ENCODE results near the gene FBXL12.

FBXL12 gene, protein sequence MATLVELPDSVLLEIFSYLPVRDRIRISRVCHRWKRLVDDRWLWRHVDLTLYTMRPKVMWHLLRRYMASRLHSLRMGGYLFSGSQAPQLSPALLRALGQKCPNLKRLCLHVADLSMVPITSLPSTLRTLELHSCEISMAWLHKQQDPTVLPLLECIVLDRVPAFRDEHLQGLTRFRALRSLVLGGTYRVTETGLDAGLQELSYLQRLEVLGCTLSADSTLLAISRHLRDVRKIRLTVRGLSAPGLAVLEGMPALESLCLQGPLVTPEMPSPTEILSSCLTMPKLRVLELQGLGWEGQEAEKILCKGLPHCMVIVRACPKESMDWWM

DNA sequence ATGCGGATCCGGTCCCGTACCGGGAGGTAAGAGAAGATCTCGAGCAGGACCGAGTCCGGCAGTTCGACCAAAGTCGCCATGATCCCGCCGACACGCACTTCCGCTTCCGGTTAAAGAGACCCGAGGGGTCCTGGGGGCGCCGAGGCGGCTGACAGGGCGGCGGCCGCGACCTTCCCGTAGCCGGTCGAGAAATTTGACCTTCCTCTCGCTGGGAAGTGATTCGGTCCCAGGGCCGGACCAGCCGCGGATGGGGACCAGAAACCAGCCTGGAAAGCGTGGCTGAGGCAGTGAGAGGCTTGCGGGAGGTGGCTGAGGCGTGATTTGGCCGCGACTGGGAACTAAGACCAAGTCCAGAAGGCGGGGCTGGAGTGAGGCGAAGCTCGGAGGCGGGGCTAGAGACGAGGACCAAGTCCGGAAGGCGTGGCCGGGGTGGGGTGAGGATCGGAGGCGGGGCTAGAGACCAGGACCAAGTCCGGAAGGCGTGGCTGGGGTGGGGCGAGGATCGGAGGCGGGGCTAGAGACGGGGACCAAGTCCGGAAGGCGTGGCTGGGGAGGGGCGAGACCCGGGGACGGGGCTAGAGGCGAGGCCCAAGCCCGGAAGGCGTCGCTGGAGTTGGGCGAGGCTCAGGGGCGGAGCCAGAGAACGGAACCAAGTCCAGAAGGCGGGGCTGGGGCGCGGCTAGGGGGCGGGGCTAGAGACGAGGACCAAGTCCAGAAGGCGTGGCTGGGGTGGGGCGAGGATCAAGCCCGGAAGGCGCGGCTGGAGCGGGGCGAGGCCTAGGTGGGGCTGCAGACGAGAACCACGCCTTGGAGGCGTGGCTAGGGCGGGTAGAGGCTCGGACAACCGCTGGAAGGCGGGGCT, at the start of gene FBXL12:
Gene FBXL12 (minus strand): TSS at position 346 of the 862 bp plus-strand sequence. CDS start 266 bp downstream, at position 80.
- peaks cover 21 to 37% (median 30%) of the 10 kb centered on the region in 10 experiments for H3K4me1 ChIP-seq
- peak within 1 kb of the TSS; percentile 81 to 98 (median 91) for H3K27ac ChIP-seq
- peak within 1 kb of the TSS; percentile 81 to 100 (median 94) for H3K4me3 ChIP-seq
- peaks cover 22 to 49% (median 38%) of the 10 kb centered on the region in 11 experiments for H3K36me3 ChIP-seq
- peaks cover 0 to 27% (median 7%) of the 10 kb centered on the region in 11 experiments; a peak in 9 of 22 replicates for H4K20me1 ChIP-seq
- peak within 1 kb of the TSS; percentile 88 to 99 (median 95) for H3K9ac ChIP-seq
- no peak for TF ChIP-seq Cebpa-rat (IDR thresholded peaks at IDR 0.05)
- H3K27me3 ChIP-seq, result no peaks in the 10 kb centered on the region
- H3K9me3 ChIP-seq (replicated peaks in 1 of 11), result peaks cover 13 to 34% (median 32%) of the 10 kb centered on the region in 11 experiments
- peak within 1 kb of the TSS; percentile 84 to 99 (median 94) for H3K4me2 ChIP-seq

DNA sequence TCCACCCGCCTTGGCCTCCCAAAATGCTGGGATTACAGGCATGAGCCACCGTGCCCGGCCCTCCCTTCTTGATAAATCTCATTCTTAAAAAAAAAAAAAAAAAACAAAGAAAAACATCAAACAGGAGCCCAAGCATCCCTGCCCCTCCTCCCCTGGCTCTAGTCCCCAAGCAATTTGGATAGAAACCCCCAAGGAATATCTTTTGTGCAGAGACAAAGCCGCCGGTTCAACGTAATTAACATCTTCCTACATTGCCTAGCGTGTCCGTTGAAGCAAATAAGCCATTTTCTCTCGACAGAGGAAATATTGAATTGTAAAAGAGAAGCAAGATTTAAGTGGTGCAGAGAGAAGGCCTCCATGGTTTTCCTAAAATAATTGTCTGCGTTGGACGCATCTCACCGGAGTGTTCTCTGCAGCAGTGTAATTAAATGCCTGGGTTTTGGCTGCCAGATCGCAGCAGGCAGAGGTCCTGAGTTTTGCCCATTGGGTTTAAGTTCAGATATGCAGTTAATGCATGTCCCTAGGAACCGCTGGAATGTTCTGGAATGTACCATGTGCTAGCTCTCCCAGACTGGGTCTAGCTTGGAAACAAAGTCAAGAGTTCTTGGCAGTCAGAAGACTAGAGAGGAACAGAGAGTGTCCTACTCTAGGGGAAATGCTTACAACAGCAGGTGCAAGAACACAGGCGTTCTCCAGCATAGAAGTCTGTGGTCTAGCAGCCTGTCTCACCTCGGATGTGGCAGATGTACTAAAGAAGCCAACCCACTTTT, 47.0 kb upstream of the FBXL12 start:
- no peak overlapping the region for H3K27ac ChIP-seq
- H3K9me3 ChIP-seq (replicated peaks in 1 of 11), result no peaks in the 10 kb centered on the region
- peaks cover 0 to 17% (median 11%) of the 10 kb centered on the region in 10 experiments; a peak in 14 of 20 replicates for H3K4me1 ChIP-seq
- no peak for TF ChIP-seq Cebpa-rat (IDR thresholded peaks at IDR 0.05)
- H3K4me3 ChIP-seq, result no peak overlapping the region
- H3K27me3 ChIP-seq, result no peaks in the 10 kb centered on the region
- H3K4me2 ChIP-seq, result peak overlapping the region in 4 of 11 experiments; percentile 5 to 19 (median 14); a peak in 3 of 22 replicates
- H3K9ac ChIP-seq, result no peak overlapping the region
- H3K36me3 ChIP-seq, result no peaks in the 10 kb centered on the region
- no peaks in the 10 kb centered on the region for H4K20me1 ChIP-seq

DNA sequence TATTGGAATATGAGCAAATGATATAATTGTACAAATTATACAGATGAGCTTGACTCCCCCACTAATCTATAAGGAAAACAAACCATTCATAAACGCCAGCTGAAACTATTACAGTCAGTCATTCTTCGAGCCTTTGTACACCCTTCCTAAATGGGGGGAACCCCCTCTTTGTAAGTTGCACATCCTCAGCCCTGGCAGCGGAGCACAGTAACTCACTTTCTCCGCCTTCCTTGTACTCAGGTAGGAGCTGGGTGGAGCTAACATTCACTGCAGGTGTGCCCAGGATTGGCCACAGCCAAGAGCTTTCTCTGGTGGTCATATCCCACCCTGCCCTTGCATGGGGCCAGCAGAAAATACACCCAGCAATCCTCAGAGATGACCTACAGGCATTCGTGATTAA, 44.9 kb upstream of the FBXL12 start:
- H3K27me3 ChIP-seq, result no peaks in the 10 kb centered on the region
- H3K4me2 ChIP-seq, result no peak overlapping the region
- H3K9ac ChIP-seq, result no peak overlapping the region
- no peaks in the 10 kb centered on the region for H3K9me3 ChIP-seq (replicated peaks in 1 of 11)
- no peaks in the 10 kb centered on the region for H3K36me3 ChIP-seq
- H3K4me1 ChIP-seq, result peaks cover 1 to 17% (median 10%) of the 10 kb centered on the region in 10 experiments; a peak in 19 of 20 replicates
- no peak overlapping the region for H3K4me3 ChIP-seq
- no peaks in the 10 kb centered on the region for H4K20me1 ChIP-seq
- no peak for TF ChIP-seq Cebpa-rat (IDR thresholded peaks at IDR 0.05)
- no peak overlapping the region for H3K27ac ChIP-seq

DNA sequence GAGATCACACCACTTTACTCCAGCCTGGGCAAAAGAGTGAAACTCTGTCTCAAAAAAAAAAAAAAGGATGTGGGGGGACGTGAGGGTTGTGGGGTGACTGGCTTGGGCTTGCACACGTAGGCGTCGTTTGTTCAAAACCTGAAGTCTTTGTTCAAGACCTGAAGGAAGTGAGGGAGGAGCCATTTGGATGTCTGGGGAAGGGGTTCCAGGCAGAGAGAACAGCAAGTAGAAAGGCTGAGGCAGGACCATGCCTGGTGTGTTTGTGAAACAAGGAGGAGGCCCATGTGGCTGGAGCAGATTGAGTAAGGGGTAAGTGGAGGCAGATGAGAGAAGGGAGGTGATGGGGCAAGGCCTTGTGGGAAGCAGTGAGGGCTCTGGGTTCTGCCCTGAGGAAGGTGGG, 44.1 kb upstream of the FBXL12 start:
- H3K4me3 ChIP-seq, result no peak overlapping the region

DNA sequence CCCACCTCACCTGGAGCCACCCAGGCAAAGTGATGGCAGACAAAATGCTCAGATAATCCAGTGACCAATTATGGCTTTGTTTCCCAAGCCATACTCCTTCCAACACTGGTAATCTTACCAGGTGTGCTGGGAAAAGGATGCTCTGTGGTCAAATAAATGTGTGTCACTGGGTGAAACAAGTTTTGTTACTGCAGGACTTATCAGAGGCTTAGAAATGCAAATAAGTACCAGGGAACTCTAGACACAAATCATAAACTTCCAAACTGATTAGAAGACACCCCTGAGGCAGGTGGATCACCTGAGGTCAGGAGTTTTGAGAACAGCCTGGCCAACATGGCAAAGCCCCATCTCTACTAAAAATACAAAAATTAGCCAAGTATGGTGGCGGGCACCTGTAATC, 42.6 kb upstream of the FBXL12 start:
- Histone ChIP-seq H3K36me3 (peaks cover 0 to 7% (median 0%) of the 10 kb centered on the region in 11 experiments; a peak in 1 of 22 replicates), H3K4me2 (no peak overlapping the region), H3K4me3 (no peak overlapping the region), H3K9ac (no peak overlapping the region), H3K27me3 (no peaks in the 10 kb centered on the region), H3K4me1 (peaks cover 15 to 24% (median 20%) of the 10 kb centered on the region in 10 experiments), H4K20me1 (no peaks in the 10 kb centered on the region), H3K27ac (no peak overlapping the region), H3K9me3 (replicated peaks in 1 of 11) (no peaks in the 10 kb centered on the region)
- TF ChIP-seq Cebpa-rat (IDR thresholded peaks at IDR 0.05), result no peak

More for the DNA sequence above, 44.1 kb upstream of the FBXL12 start:
- Histone ChIP-seq H3K27me3 (no peaks in the 10 kb centered on the region), H3K27ac (no peak overlapping the region), H3K4me1 (peaks cover 9 to 25% (median 18%) of the 10 kb centered on the region in 10 experiments), H3K4me2 (no peak overlapping the region), H3K36me3 (no peaks in the 10 kb centered on the region), H3K9ac (no peak overlapping the region), H3K9me3 (replicated peaks in 1 of 11) (no peaks in the 10 kb centered on the region), H4K20me1 (no peaks in the 10 kb centered on the region)
- no peak for TF ChIP-seq Cebpa-rat (IDR thresholded peaks at IDR 0.05)

DNA sequence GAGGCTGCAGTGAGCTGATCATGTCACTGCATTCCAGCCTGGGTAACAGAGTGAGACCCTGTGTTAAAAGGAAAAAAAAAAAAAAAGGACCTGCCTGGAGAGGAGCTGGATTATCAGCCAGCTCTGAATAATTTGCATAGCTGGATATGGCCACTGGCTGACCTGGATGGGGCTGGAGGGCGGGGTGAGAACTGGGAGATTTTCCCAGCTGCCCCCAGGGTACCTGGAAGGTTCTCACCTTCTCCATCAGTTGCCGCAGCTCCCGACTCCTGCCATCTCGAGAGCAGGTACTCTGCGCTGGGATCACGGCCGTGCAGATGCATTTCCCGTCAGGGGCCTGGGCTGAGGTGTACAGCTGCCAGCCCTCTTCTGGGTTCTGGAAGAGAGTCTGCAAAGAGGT, 41.5 kb upstream of the FBXL12 start:
- Histone ChIP-seq H3K27me3 (no peaks in the 10 kb centered on the region), H4K20me1 (no peaks in the 10 kb centered on the region), H3K9ac (no peak overlapping the region), H3K4me3 (no peak overlapping the region), H3K4me1 (peaks cover 11 to 18% (median 14%) of the 10 kb centered on the region in 10 experiments; a peak in 19 of 20 replicates), H3K27ac (no peak overlapping the region), H3K4me2 (no peak overlapping the region), H3K36me3 (peaks cover 0 to 9% (median 0%) of the 10 kb centered on the region in 11 experiments; a peak in 1 of 22 replicates), H3K9me3 (replicated peaks in 1 of 11) (no peaks in the 10 kb centered on the region)
- no peak for TF ChIP-seq Cebpa-rat (IDR thresholded peaks at IDR 0.05)

DNA sequence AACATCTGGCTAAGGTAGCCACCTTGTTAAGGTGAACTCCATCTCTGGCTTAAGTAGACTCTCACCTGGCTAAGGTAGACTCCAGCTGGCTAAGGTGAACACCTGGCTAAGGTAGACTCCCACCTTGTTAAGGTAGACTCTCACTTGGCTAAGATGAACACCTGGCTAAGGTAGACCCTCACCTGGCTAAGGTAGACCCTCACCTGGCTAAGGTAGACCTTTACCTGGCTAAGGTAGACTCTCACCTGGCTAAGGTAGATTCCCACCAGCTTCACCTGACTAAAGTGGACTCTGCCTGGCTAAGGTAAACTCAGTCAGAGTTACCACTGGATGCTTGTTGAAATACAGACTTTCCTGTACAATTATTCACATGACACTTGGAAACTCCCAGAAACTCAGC, 39.9 kb upstream of the FBXL12 start:
- no peak for TF ChIP-seq Cebpa-rat (IDR thresholded peaks at IDR 0.05)
- no peak overlapping the region for H3K9ac ChIP-seq
- no peaks in the 10 kb centered on the region; a peak in 1 of 22 replicates for H4K20me1 ChIP-seq
- peak overlapping the region in 8 of 11 experiments; percentile 10 to 64 (median 45); a peak in 12 of 22 replicates for H3K4me2 ChIP-seq
- peaks cover 11 to 18% (median 14%) of the 10 kb centered on the region in 10 experiments; a peak in 19 of 20 replicates for H3K4me1 ChIP-seq
- no peak overlapping the region for H3K4me3 ChIP-seq
- no peaks in the 10 kb centered on the region for H3K9me3 ChIP-seq (replicated peaks in 1 of 11)
- peak overlapping the region in 2 of 11 experiments; percentile 38 to 47; a peak in 1 of 22 replicates for H3K27ac ChIP-seq
- peaks cover 0 to 15% (median 6%) of the 10 kb centered on the region in 11 experiments; a peak in 6 of 22 replicates for H3K36me3 ChIP-seq
- H3K27me3 ChIP-seq, result no peaks in the 10 kb centered on the region

DNA sequence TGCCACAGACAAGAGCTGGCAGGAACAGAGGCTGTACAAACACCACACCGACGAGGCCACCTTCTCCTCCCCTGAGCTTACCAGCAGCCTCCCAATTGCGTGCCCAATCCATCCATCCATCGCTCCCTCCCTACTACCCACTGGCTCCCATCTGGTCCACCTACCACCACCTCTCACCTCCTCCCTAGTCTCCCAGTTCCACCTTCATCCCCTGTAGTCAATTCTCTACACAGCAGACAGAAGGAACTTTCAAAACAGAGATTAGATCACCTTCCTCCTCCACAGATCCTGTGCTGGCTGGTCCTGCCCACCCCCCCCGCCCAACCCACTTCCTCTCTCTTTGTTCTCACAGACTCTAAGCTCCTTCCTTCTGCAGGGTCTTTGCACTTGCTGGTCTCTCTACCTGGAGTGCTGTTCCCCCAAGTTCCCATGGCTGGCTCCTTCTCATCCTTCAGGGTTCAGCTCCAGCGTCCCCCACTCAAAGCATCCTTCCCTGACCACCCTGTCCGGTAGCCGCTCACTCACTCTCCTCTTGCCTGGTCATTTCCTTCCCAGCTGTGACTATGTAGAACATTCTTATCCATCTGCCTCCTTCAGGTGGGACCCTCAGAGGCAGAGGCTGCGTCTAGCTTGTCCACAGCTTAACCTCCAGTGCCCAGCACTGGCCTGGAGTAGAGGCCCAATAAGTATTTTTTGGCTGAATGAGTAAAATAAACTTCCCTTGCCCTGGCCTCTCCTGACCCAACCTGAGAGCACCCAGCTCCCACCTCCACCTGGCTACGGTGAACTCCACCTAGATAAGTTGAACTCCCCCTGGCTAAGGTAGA, 39.3 kb upstream of the FBXL12 start:
- no peak for TF ChIP-seq Cebpa-rat (IDR thresholded peaks at IDR 0.05)
- Histone ChIP-seq H4K20me1 (no peaks in the 10 kb centered on the region; a peak in 1 of 22 replicates), H3K4me2 (peak overlapping the region; percentile 24 to 64 (median 43); a peak in 15 of 22 replicates), H3K27ac (peak overlapping the region in 2 of 11 experiments; percentile 38 to 47; a peak in 5 of 22 replicates), H3K4me1 (peaks cover 11 to 18% (median 14%) of the 10 kb centered on the region in 10 experiments; a peak in 19 of 20 replicates), H3K36me3 (peaks cover 0 to 15% (median 6%) of the 10 kb centered on the region in 11 experiments; a peak in 6 of 22 replicates), H3K4me3 (no peak overlapping the region), H3K9me3 (replicated peaks in 1 of 11) (no peaks in the 10 kb centered on the region), H3K9ac (no peak overlapping the region), H3K27me3 (no peaks in the 10 kb centered on the region)

All from BLaER1 treated with 17β-estradiol and CSF1 and Interleukin-3, amounts not matched to agents 10 nM and 100 nM (cell line).